Smooth muscle cell of the brain vasculature (primary cell): ENCODE measurements around the gene MPV17L.
"Not testable (repeated sequence)": the region's sequence is repeated elsewhere in the genome, so short reads cannot be mapped to it uniquely, and the experiment has no call there.

ENCODE experiments used
- DNase-seq: peaks from one replicate; pipeline ENCODE4 v3.0.0-alpha.2; 2012; ENCODE audit warnings: low read depth, low spot score

The MPV17L gene

GRCh38 chr16:15395631-15396508, at the start of gene MPV17L:
Gene MPV17L, plus strand, starts transcription at chr16:15395754. Its CDS starts 144 bp downstream, at chr16:15395898.
- DNase-seq: not testable (repeated sequence)

GRCh38 chr16:15348721-15349120, 46.8 kb upstream of the MPV17L start:
- not testable (repeated sequence) for DNase-seq

- not testable (repeated sequence) for DNase-seq
Measured at GRCh38 chr16:15351251-15351650, 44.3 kb upstream of the MPV17L start.

GRCh38 chr16:15351745-15352144, 43.8 kb upstream of the MPV17L start:
- DNase-seq: not testable (repeated sequence)

GRCh38 chr16:15352852-15353251, 42.7 kb upstream of the MPV17L start:
- not testable (repeated sequence) for DNase-seq

GRCh38 chr16:15354846-15355245, 40.7 kb upstream of the MPV17L start:
- not testable (repeated sequence) for DNase-seq

- DNase-seq: not testable (repeated sequence)
Measured at GRCh38 chr16:15357495-15357894, 38.1 kb upstream of the MPV17L start.

GRCh38 chr16:15378194-15378593, 17.4 kb upstream of the MPV17L start, which contains the start of gene NPIPA5:
Gene NPIPA5, minus strand, starts transcription at chr16:15378294. Its CDS starts 0 bp downstream, at chr16:15378294.
- not testable (repeated sequence) for DNase-seq

- not testable (repeated sequence) for DNase-seq
Measured at GRCh38 chr16:15382810-15383209, 12.7 kb upstream of the MPV17L start.

GRCh38 chr16:15388060-15388459, 7.5 kb upstream of the MPV17L start:
- DNase-seq: not testable (repeated sequence)

- DNase-seq: not testable (repeated sequence)
Measured at GRCh38 chr16:15389916-15390315, 5.6 kb upstream of the MPV17L start.

- DNase-seq: not testable (repeated sequence)
Measured at GRCh38 chr16:15393025-15393424, 2.5 kb upstream of the MPV17L start.

GRCh38 chr16:15396509-15396829, 915 bp downstream of the MPV17L start:
- not testable (repeated sequence) for DNase-seq

GRCh38 chr16:15396948-15397594, 1.5 kb downstream of the MPV17L start:
- DNase-seq: no peak

GRCh38 chr16:15398618-15399316, 3.2 kb downstream of the MPV17L start:
- DNase-seq: no peak

GRCh38 chr16:15399317-15399716, 3.8 kb downstream of the MPV17L start:
- DNase-seq: no peak

- DNase-seq: not testable (repeated sequence)
Measured at GRCh38 chr16:15400314-15400713, 4.8 kb downstream of the MPV17L start.

- no peak for DNase-seq
Measured at GRCh38 chr16:15401972-15402371, 6.4 kb downstream of the MPV17L start.

- DNase-seq: no peak
Measured at GRCh38 chr16:15403392-15403995, 7.9 kb downstream of the MPV17L start.

GRCh38 chr16:15404091-15404490, 8.5 kb downstream of the MPV17L start:
- not testable (repeated sequence) for DNase-seq

- no peak for DNase-seq
Measured at GRCh38 chr16:15404792-15405191, 9.2 kb downstream of the MPV17L start.

GRCh38 chr16:15407756-15408155, 12.2 kb downstream of the MPV17L start:
- not testable (repeated sequence) for DNase-seq
